Caco-2 (cell line): Measurements from ENCODE around the gene TSHR. TPM values are rescaled to one million over a fixed set of nuclear protein-coding genes. Genes with fewer than 3 reads are reported as not detected.
A peak's percentile ranks its signal among the peaks of the same experiment; 100 is the strongest.

ENCODE experiments used
- BruUV-seq: library from RNA; stranded (reverse); fragments of 400-500 nt; replicated peaks from 2 replicates; lab custom pipeline; 2021; lab: Mats Ljungman, UMichigan
- CTCF ChIA-PET: fragments of 300-600 bp; sonication (Branson Sonifier 250); formaldehyde crosslinking; loops from one replicate; lab custom pipeline; 2022; ENCODE audit warnings: antibody characterized with exemption; lab: Charles Lee
- POLR2A ChIA-PET: fragments of 300-600 bp; sonication (Branson Sonifier 250); formaldehyde crosslinking; loops from one replicate; lab custom pipeline; 2022; ENCODE audit warnings: antibody characterized with exemption; lab: Charles Lee
- DNase-seq, 2 experiments: peaks; one replicate each; pipeline versions ENCODE4 v3.0.0 to v3.0.0-alpha.2; 2020 to 2022
- H3K27me3 ChIP-seq: replicated peaks from 2 replicates; pipeline ENCODE4 v1.6.0; 2011; ENCODE audit warnings: low read length; ENCODE audit not compliant: control insufficient read depth, insufficient read depth
- H3K36me3 ChIP-seq: 2 replicates; pipeline ENCODE4 v1.5.1; 2011; ENCODE audit warnings: low read length; ENCODE audit not compliant: control insufficient read depth, insufficient read depth
- H3K4me1 ChIP-seq: fragments of 250-450 bp; sonication (Bioruptor Pico); 2 replicates; pipeline ENCODE4 v1.5.1; 2020; ENCODE audit warnings: mild to moderate bottlenecking
- H3K4me3 ChIP-seq: 2 replicates; pipeline ENCODE4 v1.5.1; 2011; ENCODE audit warnings: low read depth, mild to moderate bottlenecking, control low read depth, low read length
- H3K9me3 ChIP-seq: fragments of 250-450 bp; sonication (Bioruptor Pico); 2 replicates; pipeline ENCODE4 v1.5.1; 2020; ENCODE audit warnings: mild to moderate bottlenecking, moderate library complexity
- H3K27ac Mint-ChIP-seq: one replicate; pipeline ENCODE4 v1.8.0; 2022; ENCODE audit warnings: mixed read lengths; ENCODE audit not compliant: unreplicated experiment
- H3K27me3 Mint-ChIP-seq: one replicate; pipeline ENCODE4 v1.8.0; 2022; ENCODE audit warnings: mixed read lengths; ENCODE audit not compliant: insufficient read depth, unreplicated experiment
- H3K36me3 Mint-ChIP-seq: one replicate; pipeline ENCODE4 v1.8.0; 2022; ENCODE audit warnings: mild to moderate bottlenecking, mixed read lengths; ENCODE audit not compliant: insufficient read depth, unreplicated experiment
- H3K4me1 Mint-ChIP-seq: one replicate; pipeline ENCODE4 v1.8.0; 2022; ENCODE audit warnings: low read depth, mixed read lengths; ENCODE audit not compliant: unreplicated experiment
- H3K4me3 Mint-ChIP-seq: one replicate; pipeline ENCODE4 v1.8.0; 2022; ENCODE audit warnings: mild to moderate bottlenecking, moderate library complexity, mixed read lengths; ENCODE audit not compliant: unreplicated experiment
- H3K9me3 Mint-ChIP-seq: one replicate; pipeline ENCODE4 v1.8.0; 2022; ENCODE audit warnings: mixed read lengths; ENCODE audit not compliant: unreplicated experiment
- CTCF ChIP-seq, 2 experiments: fragments of 200-600 bp in 1 of 2; IDR thresholded peaks; 1 replicate in 1 of 2; 2 replicates in 1 of 2; pipeline versions ENCODE4 v1.5.1 to v1.8.0; 2011 to 2022; ENCODE audit warnings: antibody characterized with exemption in 1 of 2, control low read depth in 1 of 2, inconsistent platforms in 1 of 2, low read depth in 1 of 2, low read length in 1 of 2, mild to moderate bottlenecking in 1 of 2, moderate library complexity in 1 of 2; ENCODE audit not compliant: insufficient read depth in 1 of 2, severe bottlenecking in 1 of 2, unreplicated experiment in 1 of 2
- intact Hi-C: fragments of 100-400 bp; cut with micrococcal nuclease; formaldehyde crosslinking; loops from one replicate; pipeline ENCODE4 v1.10.0; 2022; ENCODE audit not compliant: unreplicated experiment
- total RNA-seq: library from RNA; stranded (reverse); gene quantifications from 2 replicates; pipeline ENCODE4 v1.2.3, GENCODE V29; 2022

The TSHR gene
- total RNA-seq, 1 experiment from 2014 or later: not detected

GRCh38 chr14:81055971-81056370, 100.5 kb downstream of the TSHR start:
- no peaks in the 10 kb centered on the region for H3K4me1 Mint-ChIP-seq
- CTCF ChIA-PET: no interaction called here
- BruUV-seq: no TSS peak
- no peak for DNase-seq
- POLR2A ChIA-PET: no interaction called here
- Histone ChIP-seq H3K36me3 (no peaks in the 10 kb centered on the region), H3K4me1 (no peaks in the 10 kb centered on the region), H3K4me3 (no peak overlapping the region), H3K9me3 (peaks cover 3% of the 10 kb centered on the region; the same call in 1 of the 2 replicates), H3K27me3 (no peaks in the 10 kb centered on the region)
- intact Hi-C loops: no loop called here
- H3K27me3 Mint-ChIP-seq: peaks cover 3% of the 10 kb centered on the region
- TF ChIP-seq CTCF (IDR thresholded peaks at IDR 0.05; ENCODE audit: insufficient read depth in 1 of 2, low read depth in 1 of 2, low read length in 1 of 2, severe bottlenecking in 1 of 2, unreplicated experiment in 1 of 2): no peak
- H3K4me3 Mint-ChIP-seq: no peak overlapping the region
- no peak overlapping the region for H3K27ac Mint-ChIP-seq
- H3K36me3 Mint-ChIP-seq: no peaks in the 10 kb centered on the region
- peaks cover 16% of the 10 kb centered on the region for H3K9me3 Mint-ChIP-seq

GRCh38 chr14:81062380-81062779, 107.0 kb downstream of the TSHR start:
- Mint-ChIP-seq H3K9me3 (no peaks in the 10 kb centered on the region), H3K27ac (no peak overlapping the region), H3K27me3 (no peaks in the 10 kb centered on the region), H3K4me3 (no peak overlapping the region), H3K36me3 (no peaks in the 10 kb centered on the region), H3K4me1 (no peaks in the 10 kb centered on the region)
- TF ChIP-seq CTCF (IDR thresholded peaks at IDR 0.05; ENCODE audit: insufficient read depth in 1 of 2, low read depth in 1 of 2, low read length in 1 of 2, severe bottlenecking in 1 of 2, unreplicated experiment in 1 of 2): no peak
- H3K27me3 ChIP-seq: no peaks in the 10 kb centered on the region
- intact Hi-C loops: loop anchor here (1.0 kb wide), 1 partner anchor 66 kb away; no protein-coding TSS in a partner anchor
- no peak overlapping the region for H3K4me3 ChIP-seq
- no peaks in the 10 kb centered on the region for H3K4me1 ChIP-seq
- ChIA-PET CTCF (no interaction called here), POLR2A (interaction anchor here (0.7 kb wide), 1 partner anchor 158 kb away, joined by 5 read pairs; the partner anchor contains the start of gene GTF2A1)
- DNase-seq: no peak
- no peaks in the 10 kb centered on the region for H3K36me3 ChIP-seq
- no peaks in the 10 kb centered on the region for H3K9me3 ChIP-seq
- no TSS peak for BruUV-seq

GRCh38 chr14:81062816-81063215, 107.4 kb downstream of the TSHR start:
- Histone ChIP-seq H3K9me3 (no peaks in the 10 kb centered on the region), H3K36me3 (no peaks in the 10 kb centered on the region), H3K4me3 (no peak overlapping the region), H3K4me1 (no peaks in the 10 kb centered on the region), H3K27me3 (no peaks in the 10 kb centered on the region)
- H3K27me3 Mint-ChIP-seq: no peaks in the 10 kb centered on the region
- no TSS peak for BruUV-seq
- ChIA-PET CTCF (interaction anchor here (1.1 kb wide), 1 partner anchor 75 kb away, joined by 3 read pairs; no protein-coding TSS in a partner anchor), POLR2A (no interaction called here)
- H3K27ac Mint-ChIP-seq: no peak overlapping the region
- no peak overlapping the region for H3K4me3 Mint-ChIP-seq
- intact Hi-C loops: loop anchor here (1.0 kb wide), 2 partner anchors 67 to 109 kb away; no protein-coding TSS in a partner anchor
- H3K4me1 Mint-ChIP-seq: no peaks in the 10 kb centered on the region
- no peaks in the 10 kb centered on the region for H3K9me3 Mint-ChIP-seq
- DNase-seq: peak in 1 of 2 experiments; percentile 41
- no peaks in the 10 kb centered on the region for H3K36me3 Mint-ChIP-seq
- TF ChIP-seq CTCF (IDR thresholded peaks at IDR 0.05; ENCODE audit: insufficient read depth in 1 of 2, low read depth in 1 of 2, low read length in 1 of 2, severe bottlenecking in 1 of 2, unreplicated experiment in 1 of 2): peak; percentile 25 to 57
